Esophagus muscularis mucosa (tissue), 3 donors: ENCODE data around the gene CALCB.

Source experiments
- CTCF ChIP-seq, 3 experiments: fragments of 200-600 bp in 2 of 3; fragments of 450-650 bp in 1 of 3; sonication (generic) in 2 of 3; IDR thresholded peaks; one replicate each; pipeline ENCODE4 v1.5.1; 2017 to 2019; ENCODE audit warnings: antibody characterized with exemption in 3 of 3, mild to moderate bottlenecking in 2 of 3, moderate library complexity in 1 of 3
- POLR2A ChIP-seq: fragments of 450-650 bp; IDR thresholded peaks from one replicate; pipeline ENCODE4 v1.6.1; 2017; ENCODE audit warnings: antibody characterized with exemption, moderate library complexity, mild to moderate bottlenecking, low read depth
- POLR2AphosphoS5 ChIP-seq, 2 donors: sonication (generic); formaldehyde crosslinking; IDR thresholded peaks; one replicate each; pipeline ENCODE4 v1.6.1; 2017; ENCODE audit warnings: antibody characterized with exemption in 2 of 2

DNA sequence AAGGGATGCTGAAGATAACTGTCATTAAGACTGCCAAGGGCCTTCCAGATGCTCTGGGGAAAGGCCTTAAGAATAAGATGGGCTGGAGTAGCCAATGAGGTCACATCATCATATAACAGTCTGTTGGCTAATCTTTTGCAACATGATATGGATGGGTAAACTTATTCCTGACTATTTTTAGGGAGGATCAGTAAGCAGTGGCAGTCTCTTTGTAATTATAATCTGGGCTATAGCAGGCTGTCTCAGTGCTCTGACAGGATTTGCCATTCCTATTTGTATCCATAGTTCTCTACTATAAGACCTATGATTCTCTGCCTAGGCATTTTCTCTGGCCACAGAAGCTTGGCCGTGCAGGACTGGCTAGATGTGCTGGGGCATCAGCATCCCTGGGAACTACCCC lies 16.1 kb upstream of the CALCB start:
- TF ChIP-seq CTCF (IDR thresholded peaks at IDR 0.05) (no peak), POLR2A (no peak), POLR2AphosphoS5 (IDR thresholded peaks at IDR 0.05) (no peak)
